ENCODE results near the gene ACACA.

DNA sequence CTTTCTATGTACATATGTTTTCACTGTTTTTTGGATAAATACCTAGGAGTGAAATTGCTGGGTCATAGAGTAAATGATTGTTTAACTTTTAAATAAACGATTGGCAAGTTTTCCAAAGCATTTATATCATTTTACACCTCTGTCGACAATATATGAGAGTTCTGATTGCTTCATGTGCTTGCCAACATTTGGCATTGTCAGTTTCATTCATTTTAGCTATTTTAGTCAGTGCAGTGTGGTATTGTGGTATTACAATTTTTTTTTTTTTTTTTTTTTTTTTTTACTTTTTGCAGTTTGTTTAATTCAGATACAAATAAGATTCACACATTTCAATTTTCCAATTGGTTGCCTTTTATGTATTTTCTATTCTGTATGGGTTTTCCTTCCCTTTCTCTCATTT lies 26.0 kb upstream of the ACACA start:
- TF ChIP-seq POLR2A (IDR thresholded peaks at IDR 0.05; ENCODE audit: low read length) (no peak), GATA1 (IDR thresholded peaks at IDR 0.05; ENCODE audit: low read depth, low read length) (no peak)
